ENCODE results near the gene DRC7. TPM values are rescaled to one million over a fixed set of nuclear protein-coding genes. Genes with fewer than 3 reads are reported as not detected.

DRC7 gene
- total and polyA plus RNA-seq, 8 donors, result not detected

DNA sequence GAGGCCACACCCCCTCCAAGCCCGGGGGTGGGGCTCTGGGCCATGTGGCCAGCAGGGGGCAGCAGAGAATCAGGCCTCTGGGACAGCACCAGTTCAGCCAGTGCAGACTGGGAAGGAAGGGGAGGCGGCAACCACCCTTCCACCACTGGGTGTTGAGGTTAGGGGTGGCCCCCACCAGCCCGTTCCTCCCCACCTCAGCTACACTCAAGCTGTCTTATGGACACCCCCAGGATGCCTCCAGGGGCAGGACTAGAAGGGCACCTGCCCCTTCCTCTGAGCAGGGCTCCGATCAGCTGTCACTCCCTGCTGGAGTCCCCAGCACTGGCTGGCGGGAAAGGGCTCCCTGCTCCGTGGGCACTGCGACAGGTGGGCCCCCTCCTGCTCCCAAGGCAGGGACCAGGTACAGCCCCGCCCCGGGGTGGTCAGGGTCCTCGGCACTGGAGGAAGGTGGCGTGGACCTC lies 62.8 kb downstream of the DRC7 start:
- no peak overlapping the region for H3K4me3 ChIP-seq
- DNase-seq, result peak; percentile 91
- peaks cover 0 to 9% (median 8%) of the 10 kb centered on the region in 4 donors for H3K4me1 ChIP-seq
- WGBS, 5 donors, result 25 to 63% (median 56%) methylated on average over 4 to 11 of the region's 11 CpGs
- TF ChIP-seq, protein P1, sequence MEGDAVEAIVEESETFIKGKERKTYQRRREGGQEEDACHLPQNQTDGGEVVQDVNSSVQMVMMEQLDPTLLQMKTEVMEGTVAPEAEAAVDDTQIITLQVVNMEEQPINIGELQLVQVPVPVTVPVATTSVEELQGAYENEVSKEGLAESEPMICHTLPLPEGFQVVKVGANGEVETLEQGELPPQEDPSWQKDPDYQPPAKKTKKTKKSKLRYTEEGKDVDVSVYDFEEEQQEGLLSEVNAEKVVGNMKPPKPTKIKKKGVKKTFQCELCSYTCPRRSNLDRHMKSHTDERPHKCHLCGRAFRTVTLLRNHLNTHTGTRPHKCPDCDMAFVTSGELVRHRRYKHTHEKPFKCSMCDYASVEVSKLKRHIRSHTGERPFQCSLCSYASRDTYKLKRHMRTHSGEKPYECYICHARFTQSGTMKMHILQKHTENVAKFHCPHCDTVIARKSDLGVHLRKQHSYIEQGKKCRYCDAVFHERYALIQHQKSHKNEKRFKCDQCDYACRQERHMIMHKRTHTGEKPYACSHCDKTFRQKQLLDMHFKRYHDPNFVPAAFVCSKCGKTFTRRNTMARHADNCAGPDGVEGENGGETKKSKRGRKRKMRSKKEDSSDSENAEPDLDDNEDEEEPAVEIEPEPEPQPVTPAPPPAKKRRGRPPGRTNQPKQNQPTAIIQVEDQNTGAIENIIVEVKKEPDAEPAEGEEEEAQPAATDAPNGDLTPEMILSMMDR (IDR thresholded peaks at IDR 0.05), result peak in 5 of 7 experiments; percentile 88 to 98 (median 93)
- no peak for TF ChIP-seq POLR2AphosphoS5 (IDR thresholded peaks at IDR 0.05)
- H3K9me3 ChIP-seq, result no peaks in the 10 kb centered on the region
- intact Hi-C loops (cut with DNase I; ENCODE audit: low total_unique reads), result loop anchor here (5.0 to 10.0 kb wide), 2 partner anchors 105 to 247 kb away; partner anchors contain the start of genes USB1 and ZNF319
- peak overlapping the region in 3 of 5 donors; percentile 36 to 39 (median 36) for H3K27ac ChIP-seq
- H3K27me3 ChIP-seq, result no peaks in the 10 kb centered on the region
- peaks cover 16 to 89% (median 87%) of the 10 kb centered on the region in 4 donors for H3K36me3 ChIP-seq

DNA sequence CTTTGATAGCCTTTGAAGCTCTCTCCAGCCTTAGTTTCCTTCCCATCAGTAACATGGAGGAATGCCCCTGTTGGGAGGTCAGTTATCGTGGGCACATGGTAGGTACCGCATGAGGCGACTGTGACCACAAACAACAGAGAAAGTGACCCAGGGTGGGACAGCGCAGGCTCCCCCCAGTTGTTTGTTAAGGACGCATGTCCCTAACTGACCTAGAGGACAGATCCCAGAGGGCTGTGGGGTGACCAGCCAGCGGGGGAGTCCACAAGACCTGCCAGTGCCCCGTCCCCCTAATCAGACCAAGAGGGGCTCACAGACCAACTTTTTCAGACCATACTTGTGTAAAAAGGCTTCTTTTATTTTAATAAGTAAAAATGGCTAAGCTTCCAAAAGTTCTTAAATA lies 63.3 kb downstream of the DRC7 start:
- no peaks in the 10 kb centered on the region for H3K27me3 ChIP-seq
- intact Hi-C loops (cut with DNase I; ENCODE audit: low total_unique reads), result loop anchor here (5.0 to 10.0 kb wide), 2 partner anchors 104 to 247 kb away; partner anchors contain the start of genes USB1 and ZNF319

DNA sequence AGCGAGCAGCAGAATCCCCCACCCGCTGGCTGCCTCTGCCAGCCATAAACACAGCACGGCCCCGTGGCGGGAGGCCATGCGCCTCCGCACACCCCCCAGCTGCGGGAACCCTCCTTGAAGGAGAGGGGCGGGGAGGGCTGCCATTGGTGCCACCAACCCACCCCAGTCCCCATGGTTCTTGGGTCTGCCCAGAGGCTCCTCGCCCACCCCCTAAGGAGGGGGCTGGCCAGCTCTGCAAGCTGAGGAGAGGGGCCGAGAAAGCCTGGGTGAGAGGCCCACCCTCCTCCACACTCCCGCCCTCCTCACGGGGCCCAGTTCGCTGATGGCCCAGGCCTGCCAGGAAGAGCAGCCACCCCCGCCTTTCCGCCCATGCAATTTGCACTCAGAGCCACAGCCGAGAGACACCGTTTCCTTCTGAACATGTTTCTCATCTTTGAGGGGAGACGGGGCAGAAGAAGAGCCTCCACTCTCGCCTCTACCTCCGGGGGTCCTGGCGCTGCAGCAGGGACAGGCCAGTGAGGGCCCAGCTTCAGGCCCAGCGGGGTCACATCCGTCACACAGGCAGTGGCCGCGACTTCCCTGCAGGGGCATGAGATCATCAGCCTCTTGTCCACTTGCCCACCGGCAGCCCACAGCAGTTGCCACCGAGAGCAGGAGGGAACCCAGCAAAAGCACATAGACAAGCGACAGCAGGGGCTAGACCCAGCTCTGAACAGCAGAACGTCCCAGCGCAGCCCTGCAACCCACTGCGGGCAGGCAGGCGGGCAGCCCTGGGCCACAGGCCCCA lies 63.9 kb downstream of the DRC7 start:
- no peak for TF ChIP-seq POLR2AphosphoS5 (IDR thresholded peaks at IDR 0.05)
- TF ChIP-seq EP300 (IDR thresholded peaks at IDR 0.05), result no peak
- TF ChIP-seq, protein P1 (IDR thresholded peaks at IDR 0.05), result no peak
- Histone ChIP-seq H3K4me3 (no peak overlapping the region), H3K27me3 (no peaks in the 10 kb centered on the region), H3K9me3 (no peaks in the 10 kb centered on the region), H3K36me3 (peaks cover 19 to 88% (median 80%) of the 10 kb centered on the region in 4 donors), H3K27ac (peak overlapping the region in 3 of 5 donors; percentile 11 to 39 (median 36)), H3K4me1 (peaks cover 0 to 9% (median 8%) of the 10 kb centered on the region in 4 donors)
- no peak for DNase-seq
- WGBS, 5 donors, result 79 to 85% (median 80%) methylated on average over 16 to 33 of the region's 33 CpGs
- intact Hi-C loops (cut with DNase I; ENCODE audit: low total_unique reads), result loop anchor here (5.0 to 10.0 kb wide), 2 partner anchors 104 to 246 kb away; partner anchors contain the start of genes USB1 and ZNF319

More for the DNA sequence above, 63.3 kb downstream of the DRC7 start:
- peaks cover 0 to 9% (median 8%) of the 10 kb centered on the region in 4 donors for H3K4me1 ChIP-seq
- H3K36me3 ChIP-seq, result peaks cover 16 to 88% (median 85%) of the 10 kb centered on the region in 4 donors
- DNase-seq, result no peak
- TF ChIP-seq, protein P1 (IDR thresholded peaks at IDR 0.05), result no peak
- TF ChIP-seq POLR2A (IDR thresholded peaks at IDR 0.05), result no peak
- TF ChIP-seq POLR2AphosphoS5 (IDR thresholded peaks at IDR 0.05), result no peak
- no peak for TF ChIP-seq EP300 (IDR thresholded peaks at IDR 0.05)
- H3K27ac ChIP-seq, result peak overlapping the region in 3 of 5 donors; percentile 36 to 39 (median 36)
- WGBS, 5 donors, result 87 to 96% (median 91%) methylated on average over 7 of the region's 7 CpGs
- H3K9me3 ChIP-seq, result no peaks in the 10 kb centered on the region
- no peak overlapping the region for H3K4me3 ChIP-seq

DNA sequence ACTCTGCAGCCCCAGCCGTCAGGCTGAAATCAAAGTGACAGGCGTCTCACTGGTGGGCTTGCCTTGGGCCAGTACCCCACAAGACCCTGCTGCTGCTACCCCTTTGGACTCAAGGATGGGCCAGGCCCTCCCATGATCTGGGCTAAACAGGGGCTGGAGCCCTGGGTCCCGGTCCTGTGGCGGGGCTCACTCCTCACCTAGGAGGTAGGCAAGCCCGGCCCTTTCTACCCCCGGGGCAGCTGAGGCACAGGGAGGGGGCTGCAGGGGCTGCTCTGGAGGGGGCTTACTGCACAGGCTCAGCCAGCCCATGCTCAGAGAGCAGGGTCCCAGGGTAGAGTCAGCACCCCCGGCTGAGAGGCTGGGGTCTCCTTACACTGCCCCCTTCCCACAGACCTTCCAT lies 64.5 kb downstream of the DRC7 start:
- H3K27ac ChIP-seq, result peak overlapping the region in 2 of 5 donors; percentile 8 to 11
- TF ChIP-seq, protein P1 (IDR thresholded peaks at IDR 0.05), result no peak
- no peak for TF ChIP-seq POLR2A (IDR thresholded peaks at IDR 0.05)
- TF ChIP-seq EP300 (IDR thresholded peaks at IDR 0.05), result no peak
- TF ChIP-seq POLR2AphosphoS5 (IDR thresholded peaks at IDR 0.05), result no peak
- H3K9me3 ChIP-seq, result no peaks in the 10 kb centered on the region
- H3K4me3 ChIP-seq, result no peak overlapping the region
- peaks cover 0 to 10% (median 8%) of the 10 kb centered on the region in 4 donors for H3K4me1 ChIP-seq
- 81 to 100% (median 86%) methylated on average over 1 to 7 of the region's 7 CpGs; no CpG with 5 or more reads in 1 of the 5 donors for WGBS, 5 donors
- H3K27me3 ChIP-seq, result no peaks in the 10 kb centered on the region
- DNase-seq, result no peak
- intact Hi-C loops (cut with DNase I; ENCODE audit: low total_unique reads), result loop anchor here (5.0 to 10.0 kb wide), 2 partner anchors 103 to 246 kb away; partner anchors contain the start of genes USB1 and ZNF319
- H3K36me3 ChIP-seq, result peaks cover 22 to 88% (median 80%) of the 10 kb centered on the region in 4 donors
